Activated naive CD4-positive, alpha-beta T cell treated with anti-CD3 and anti-CD28 coated beads, Interleukin-2, amount 50 U/mL, for 72 hours (primary cell): ENCODE results near the gene TCIRG1. TPM values are rescaled to one million over a fixed set of nuclear protein-coding genes. Genes with fewer than 3 reads are reported as not detected.

Experiments
- ATAC-seq, 2 donors: fragments of 150-1000 bp; cut with Tn5 transposase; 2 replicates each; pipeline ENCODE4 v1.10.0; 2021; ENCODE audit warnings: mild to moderate bottlenecking in 2 of 2, moderate library complexity in 2 of 2
- DNase-seq, 2 donors: peaks; one replicate each; pipeline ENCODE4 v3.0.0; 2021 to 2022; ENCODE audit warnings: low spot score in 2 of 2
- H3K27ac Mint-ChIP-seq, 2 donors: one replicate each; pipeline ENCODE4 v1.8.0; 2022; ENCODE audit warnings: mild to moderate bottlenecking in 2 of 2, mixed read lengths in 2 of 2
- H3K36me3 Mint-ChIP-seq, 2 donors: one replicate each; pipeline ENCODE4 v1.8.0; 2022; ENCODE audit warnings: mixed read lengths in 2 of 2
- H3K9me3 Mint-ChIP-seq, 2 donors: one replicate each; pipeline ENCODE4 v1.8.0; 2022; ENCODE audit warnings: mixed read lengths in 2 of 2
- total RNA-seq, 2 donors: library from RNA; stranded (reverse); gene quantifications; one replicate each; pipeline ENCODE4 v1.2.3, GENCODE V29; 2022

TCIRG1 gene
- total RNA-seq, 2 donors from 2014 or later, result 226 to 295 TPM

GRCh38 chr11:68026391-68027105, 12.3 kb upstream of the TCIRG1 start:
- no peak for ATAC-seq
- no peak for DNase-seq
- Mint-ChIP-seq H3K9me3 (no peaks in the 10 kb centered on the region), H3K36me3 (peaks cover 9 to 20% of the 10 kb centered on the region in 2 donors), H3K27ac (peak overlapping the region in 1 of 2 donors; percentile 36)

GRCh38 chr11:68027667-68028066, 11.2 kb upstream of the TCIRG1 start:
- Mint-ChIP-seq H3K9me3 (no peaks in the 10 kb centered on the region), H3K36me3 (peaks cover 9 to 20% of the 10 kb centered on the region in 2 donors)
- no peak for ATAC-seq

GRCh38 chr11:68028802-68029545, 9.9 kb upstream of the TCIRG1 start:
- H3K9me3 Mint-ChIP-seq, result no peaks in the 10 kb centered on the region
- no peak for DNase-seq
- no peak for ATAC-seq
- peaks cover 9 to 24% of the 10 kb centered on the region in 2 donors for H3K36me3 Mint-ChIP-seq
- H3K27ac Mint-ChIP-seq, result peak overlapping the region; percentile 74 to 97

More at GRCh38 chr11:68027667-68028066, 11.2 kb upstream of the TCIRG1 start:
- DNase-seq, result no peak
- H3K27ac Mint-ChIP-seq, result no peak overlapping the region

GRCh38 chr11:68030318-68031143, 8.3 kb upstream of the TCIRG1 start, which contains the start of gene NDUFS8:
NDUFS8 (plus strand) TSS chr11:68030681; CDS start chr11:68032152, 1,471 bp downstream.
- no peaks in the 10 kb centered on the region for H3K9me3 Mint-ChIP-seq
- H3K27ac Mint-ChIP-seq, result peak within 1 kb of the TSS; percentile 92 to 97
- ATAC-seq (peak; percentile 96 to 97), DNase-seq (peak; percentile 94 to 96)
- peaks cover 2 to 21% of the 10 kb centered on the region in 2 donors for H3K36me3 Mint-ChIP-seq

- peak overlapping the region; percentile 92 to 97 for H3K27ac Mint-ChIP-seq
- DNase-seq (no peak), ATAC-seq (no peak)
- no peaks in the 10 kb centered on the region for H3K9me3 Mint-ChIP-seq
- peaks cover 0 to 15% of the 10 kb centered on the region in 2 donors for H3K36me3 Mint-ChIP-seq
Observed at GRCh38 chr11:68031144-68031464, 7.7 kb upstream of the TCIRG1 start.

- Mint-ChIP-seq H3K27ac (peak overlapping the region; percentile 92 to 97), H3K36me3 (peaks cover 0 to 14% of the 10 kb centered on the region in 2 donors)
- no peak for ATAC-seq
Observed at GRCh38 chr11:68032003-68032402, 6.8 kb upstream of the TCIRG1 start.

GRCh38 chr11:68032997-68033707, 5.7 kb upstream of the TCIRG1 start:
- Mint-ChIP-seq H3K9me3 (no peaks in the 10 kb centered on the region), H3K27ac (peak overlapping the region in 1 of 2 donors; percentile 30), H3K36me3 (peaks cover 0 to 14% of the 10 kb centered on the region in 2 donors)
- DNase-seq (no peak), ATAC-seq (no peak)

More at GRCh38 chr11:68032003-68032402, 6.8 kb upstream of the TCIRG1 start:
- H3K9me3 Mint-ChIP-seq, result no peaks in the 10 kb centered on the region
- no peak for DNase-seq

- no peak for ATAC-seq
- Mint-ChIP-seq H3K27ac (peak overlapping the region in 1 of 2 donors; percentile 30), H3K9me3 (no peaks in the 10 kb centered on the region), H3K36me3 (peaks cover 0 to 14% of the 10 kb centered on the region in 2 donors)
- no peak for DNase-seq
Observed at GRCh38 chr11:68033708-68034045, 5.1 kb upstream of the TCIRG1 start.

- Mint-ChIP-seq H3K9me3 (no peaks in the 10 kb centered on the region), H3K36me3 (peaks cover 6 to 26% of the 10 kb centered on the region in 2 donors), H3K27ac (peak overlapping the region; percentile 14 to 51)
- no peak for DNase-seq
- ATAC-seq, result no peak
Observed at GRCh38 chr11:68035266-68035876, 3.5 kb upstream of the TCIRG1 start.

- DNase-seq, result no peak
- peak overlapping the region; percentile 14 to 81 for H3K27ac Mint-ChIP-seq
- ATAC-seq, result no peak
- peaks cover 10 to 25% of the 10 kb centered on the region in 2 donors for H3K36me3 Mint-ChIP-seq
- H3K9me3 Mint-ChIP-seq, result no peaks in the 10 kb centered on the region
Observed at GRCh38 chr11:68036141-68036716, 2.6 kb upstream of the TCIRG1 start.

- peaks cover 10 to 25% of the 10 kb centered on the region in 2 donors for H3K36me3 Mint-ChIP-seq
- ATAC-seq (peak in 1 of 2 donors; percentile 54), DNase-seq (peak in 1 of 2 donors; percentile 74)
- H3K9me3 Mint-ChIP-seq, result no peaks in the 10 kb centered on the region
- peak overlapping the region; percentile 81 to 96 for H3K27ac Mint-ChIP-seq
Observed at GRCh38 chr11:68036717-68037239, 2.0 kb upstream of the TCIRG1 start.

- H3K27ac Mint-ChIP-seq, result peak overlapping the region; percentile 86 to 97
- H3K36me3 Mint-ChIP-seq, result peaks cover 10 to 25% of the 10 kb centered on the region in 2 donors
- ATAC-seq, result no peak
- H3K9me3 Mint-ChIP-seq, result no peaks in the 10 kb centered on the region
- DNase-seq, result no peak
Observed at GRCh38 chr11:68037411-68038225, 1.2 kb upstream of the TCIRG1 start.

GRCh38 chr11:68038226-68038717, 553 bp upstream of the TCIRG1 start:
- ATAC-seq, result peak in 1 of 2 donors; percentile 1
- Mint-ChIP-seq H3K27ac (peak overlapping the region in 1 of 2 donors; percentile 97), H3K36me3 (peaks cover 10 to 25% of the 10 kb centered on the region in 2 donors), H3K9me3 (no peaks in the 10 kb centered on the region)
- no peak for DNase-seq

GRCh38 chr11:68039526-68040086, 781 bp downstream of the TCIRG1 start:
- no peaks in the 10 kb centered on the region for H3K9me3 Mint-ChIP-seq
- peaks cover 10 to 17% of the 10 kb centered on the region in 2 donors for H3K36me3 Mint-ChIP-seq
- no peak for DNase-seq
- ATAC-seq, result peak; percentile 23 to 27
- H3K27ac Mint-ChIP-seq, result peak overlapping the region; percentile 95 to 97
